GM19351 (cell line): Measurements from ENCODE around the gene SSH3.
A peak's percentile ranks its signal among the peaks of the same experiment; 100 is the strongest.

Source experiments
- ATAC-seq: cut with Tn5 transposase; IDR thresholded peaks from one replicate; pipeline ENCODE4 v1.9.1; 2021; ENCODE audit warnings: mild to moderate bottlenecking, moderate library complexity; ENCODE audit not compliant: unreplicated experiment

SSH3 gene

DNA sequence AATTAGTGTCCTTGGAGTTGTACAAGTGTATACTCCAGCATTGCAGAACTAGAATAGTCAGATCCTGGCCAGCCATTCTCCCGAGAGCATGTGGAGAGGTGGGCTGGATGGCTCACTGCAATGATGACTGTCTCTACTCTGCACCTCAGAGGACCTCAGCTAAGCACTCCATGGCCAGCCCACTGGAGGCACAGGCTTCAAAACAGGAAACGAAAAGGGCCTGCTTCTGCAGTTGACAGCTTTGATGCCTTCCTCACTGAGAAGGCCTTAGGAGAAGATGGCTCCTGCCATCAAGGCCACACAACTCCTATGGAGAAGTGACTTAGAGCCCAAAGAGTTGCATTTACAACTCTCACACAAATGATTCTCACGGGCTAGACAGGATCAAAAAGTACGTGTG, 40.9 kb downstream of the SSH3 start:
- no peak for ATAC-seq

DNA sequence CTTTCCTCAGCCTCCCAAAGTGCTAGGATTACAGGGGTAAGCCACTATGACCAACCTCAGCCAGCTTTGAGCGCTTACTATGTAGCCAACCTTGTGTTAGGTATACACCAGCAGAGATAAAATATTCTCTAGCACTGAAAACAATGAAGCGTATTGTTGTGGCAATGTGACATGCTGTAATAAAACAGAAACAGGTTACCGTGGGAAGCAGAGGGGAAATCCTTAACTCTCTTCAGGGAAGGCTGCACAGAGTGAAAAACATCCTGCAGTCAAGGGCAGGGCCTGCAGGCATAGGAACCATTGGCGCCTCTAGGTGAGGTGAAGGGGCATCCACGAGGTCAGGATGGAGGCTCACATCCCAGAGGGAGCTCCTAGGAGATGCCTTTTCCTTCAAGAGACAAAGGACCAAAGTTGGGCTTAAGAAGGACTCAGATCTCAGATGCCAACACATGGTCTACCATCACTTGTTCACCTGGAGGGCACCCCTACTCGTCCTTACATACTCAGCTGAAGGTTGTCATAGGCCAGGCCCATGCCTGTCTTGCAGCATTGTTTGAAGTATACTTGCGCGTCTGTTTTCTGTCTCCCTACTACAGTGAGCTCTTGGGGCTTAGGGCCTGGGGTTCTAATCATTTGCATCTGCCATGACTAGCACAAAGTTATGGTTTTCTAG, 42.1 kb downstream of the SSH3 start:
- no peak for ATAC-seq

DNA sequence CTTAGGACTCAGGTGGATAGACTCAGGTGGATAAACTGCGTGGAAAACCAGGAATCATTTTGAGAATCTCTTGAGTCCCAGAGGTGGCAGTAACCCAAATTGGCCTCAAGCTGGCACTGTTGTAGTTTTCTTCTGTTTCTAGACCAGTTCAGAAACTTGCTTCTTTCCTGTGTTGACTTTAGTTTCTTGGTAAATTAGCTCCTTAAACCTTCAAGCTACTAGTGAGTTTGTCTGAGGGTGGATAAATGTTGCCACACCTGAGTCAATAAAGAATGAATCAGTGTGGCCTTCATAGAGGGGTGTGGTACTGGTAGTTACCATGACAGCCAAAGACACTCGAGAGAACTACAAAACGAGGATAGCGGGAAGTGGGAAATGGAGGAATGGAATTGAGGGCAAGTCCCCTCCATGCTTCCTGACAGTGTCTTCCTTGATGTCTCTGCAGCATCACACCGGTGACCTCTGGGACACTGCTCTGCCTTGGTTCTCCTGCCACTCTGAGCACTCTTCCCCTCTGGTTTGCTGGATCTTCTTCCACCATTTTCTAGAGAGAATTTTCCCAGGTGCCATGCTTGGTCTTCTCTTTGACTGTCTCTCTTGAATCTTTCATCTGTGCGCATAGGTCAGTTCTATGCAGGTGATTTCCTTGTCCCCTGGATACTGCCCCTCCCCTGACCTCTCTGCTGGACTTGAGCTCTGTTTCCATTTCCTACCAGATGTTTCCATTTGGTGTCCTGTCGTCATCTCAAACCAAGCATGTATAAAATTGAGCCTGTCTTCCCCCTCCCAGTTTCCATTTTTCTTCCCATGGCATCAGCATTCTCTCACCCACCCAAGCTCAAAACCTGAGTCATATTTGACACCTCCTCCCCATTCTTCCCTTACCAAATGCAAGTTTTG, 42.8 kb downstream of the SSH3 start:
- ATAC-seq, result no peak

DNA sequence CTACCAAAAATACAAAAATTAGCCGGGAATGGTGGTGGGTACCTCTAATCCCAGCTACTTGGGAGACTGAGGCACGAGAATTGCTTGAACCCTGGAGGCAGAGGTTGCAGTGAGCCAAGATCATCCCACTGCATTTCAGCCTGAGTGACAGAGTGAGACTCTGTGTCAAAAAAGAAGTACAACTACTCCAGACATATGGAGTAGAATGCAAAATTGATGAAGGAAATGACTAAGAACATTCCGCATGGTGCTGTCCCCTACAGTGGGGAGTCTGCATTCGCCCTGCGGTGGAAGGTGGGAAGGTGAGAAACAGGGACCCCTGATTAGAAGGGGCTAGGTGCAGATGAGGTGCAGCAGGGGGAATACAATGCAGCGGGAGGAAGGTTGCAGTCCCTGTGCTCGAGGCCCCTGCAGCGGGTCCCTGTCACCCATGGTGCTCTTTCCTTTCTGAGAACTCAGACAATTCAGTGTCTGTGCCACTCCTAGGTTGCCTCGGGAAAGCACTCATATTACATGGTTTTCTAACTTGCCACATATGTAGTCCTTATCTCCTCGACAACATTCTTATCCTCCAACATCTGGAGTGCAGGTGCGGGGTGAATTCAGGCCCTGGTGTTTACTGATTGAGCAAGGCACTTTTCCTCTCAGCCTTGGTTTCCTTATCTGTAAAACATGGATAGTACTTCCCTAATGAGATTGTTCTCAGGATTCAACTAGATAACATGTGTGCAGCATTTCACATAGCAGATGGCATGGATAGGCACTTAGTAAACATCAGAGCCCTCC, 44.8 kb downstream of the SSH3 start:
- no peak for ATAC-seq

DNA sequence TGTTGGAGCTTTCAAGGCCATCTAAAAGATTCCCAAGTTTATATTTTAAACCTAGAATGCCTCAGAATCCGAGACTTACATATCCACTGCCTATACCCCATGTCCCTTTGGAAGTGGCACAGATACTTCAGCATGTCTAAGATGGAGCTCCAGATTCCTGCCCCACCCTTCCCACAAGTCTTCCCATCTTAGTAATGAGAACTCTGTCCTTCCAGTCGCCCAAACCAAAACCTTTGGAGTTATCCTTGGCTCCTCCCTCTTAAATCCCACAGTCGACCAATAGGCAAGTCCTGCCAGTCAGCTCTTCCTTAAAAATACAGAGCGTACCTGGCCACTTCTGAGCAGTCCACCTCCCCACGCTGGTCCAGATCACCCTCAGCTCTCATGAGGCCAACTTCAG, 45.7 kb downstream of the SSH3 start:
- no peak for ATAC-seq

DNA sequence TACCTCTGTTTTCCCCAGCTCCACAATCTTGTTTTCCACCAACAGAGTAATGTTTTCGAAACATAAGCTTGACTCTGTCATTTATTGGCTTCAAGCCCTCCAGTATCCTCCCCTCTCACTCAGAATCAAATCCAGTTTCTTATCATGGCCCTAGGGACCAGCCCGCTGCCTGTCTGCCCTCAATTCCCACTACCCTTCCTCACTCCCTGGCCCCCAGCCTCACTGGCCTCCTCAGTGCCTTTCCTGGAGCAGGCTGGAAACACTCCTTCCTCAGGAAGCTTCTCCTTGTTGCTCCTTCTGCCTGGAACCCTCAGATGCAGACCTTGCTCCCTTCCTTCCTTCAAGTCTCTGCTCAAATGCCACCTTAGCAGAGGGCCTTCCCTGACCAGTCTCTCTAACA, 46.1 kb downstream of the SSH3 start:
- no peak for ATAC-seq

DNA sequence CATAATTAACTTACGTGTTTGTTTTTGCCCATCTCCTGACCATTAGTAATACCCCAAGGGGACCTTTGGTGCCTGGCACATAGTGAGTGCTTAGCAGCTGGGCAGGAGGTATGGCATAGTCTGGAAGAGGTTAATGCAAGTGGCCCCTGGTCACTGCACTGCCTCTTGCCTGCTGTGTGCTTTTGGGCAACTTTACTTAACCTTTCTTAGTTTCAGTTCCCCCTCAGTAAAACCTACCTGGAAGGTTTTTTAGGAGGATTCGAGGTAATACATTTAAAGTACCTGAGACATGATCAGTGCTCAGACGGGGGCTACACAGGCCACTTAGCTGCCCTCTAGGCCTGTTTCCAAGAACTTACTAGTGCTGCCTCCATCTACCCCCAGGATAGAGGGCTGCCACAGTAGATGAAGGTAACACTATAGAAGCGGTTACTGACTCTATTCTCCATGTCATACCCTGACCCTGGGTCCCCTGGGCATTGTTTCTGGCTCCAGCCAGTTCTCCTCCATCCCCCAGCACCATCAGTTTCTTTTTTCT, 46.7 kb downstream of the SSH3 start:
- ATAC-seq, result no peak

DNA sequence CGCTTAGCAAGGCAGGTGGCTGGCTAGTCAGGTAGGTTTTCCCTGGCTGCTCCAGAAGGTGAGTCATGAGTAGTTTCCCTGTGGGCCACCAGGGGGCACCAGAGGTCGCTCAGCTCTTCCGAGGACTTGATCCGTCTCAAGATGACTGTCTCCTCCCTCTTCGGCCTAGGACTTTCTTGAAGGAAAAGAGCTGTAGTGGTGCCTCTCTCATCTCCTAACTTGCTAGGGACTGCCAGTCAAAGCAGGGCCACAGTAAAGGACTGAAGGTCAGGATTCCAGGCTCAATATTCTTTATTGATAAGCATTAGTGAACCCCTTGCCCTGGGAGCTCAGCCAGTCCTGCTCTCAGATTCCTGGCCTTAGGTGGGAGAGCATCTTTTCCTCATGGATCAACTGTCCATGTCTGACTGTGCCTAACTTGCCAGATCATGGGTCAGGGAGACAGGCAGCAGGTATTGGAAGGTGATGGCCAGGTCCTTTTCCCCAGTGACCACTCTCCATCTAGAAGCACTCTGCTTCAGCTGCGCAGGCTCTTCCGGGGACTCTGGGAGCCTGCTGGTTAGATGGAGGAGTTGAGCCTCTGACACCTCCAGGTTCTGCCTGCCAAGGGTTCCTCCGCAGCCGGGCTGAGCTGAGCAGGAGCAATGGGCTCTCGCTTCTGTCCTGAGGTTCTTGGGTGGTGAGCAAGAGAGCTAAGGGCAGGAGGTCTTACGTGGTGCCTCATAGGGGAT, 48.1 kb downstream of the SSH3 start:
- ATAC-seq, result no peak

DNA sequence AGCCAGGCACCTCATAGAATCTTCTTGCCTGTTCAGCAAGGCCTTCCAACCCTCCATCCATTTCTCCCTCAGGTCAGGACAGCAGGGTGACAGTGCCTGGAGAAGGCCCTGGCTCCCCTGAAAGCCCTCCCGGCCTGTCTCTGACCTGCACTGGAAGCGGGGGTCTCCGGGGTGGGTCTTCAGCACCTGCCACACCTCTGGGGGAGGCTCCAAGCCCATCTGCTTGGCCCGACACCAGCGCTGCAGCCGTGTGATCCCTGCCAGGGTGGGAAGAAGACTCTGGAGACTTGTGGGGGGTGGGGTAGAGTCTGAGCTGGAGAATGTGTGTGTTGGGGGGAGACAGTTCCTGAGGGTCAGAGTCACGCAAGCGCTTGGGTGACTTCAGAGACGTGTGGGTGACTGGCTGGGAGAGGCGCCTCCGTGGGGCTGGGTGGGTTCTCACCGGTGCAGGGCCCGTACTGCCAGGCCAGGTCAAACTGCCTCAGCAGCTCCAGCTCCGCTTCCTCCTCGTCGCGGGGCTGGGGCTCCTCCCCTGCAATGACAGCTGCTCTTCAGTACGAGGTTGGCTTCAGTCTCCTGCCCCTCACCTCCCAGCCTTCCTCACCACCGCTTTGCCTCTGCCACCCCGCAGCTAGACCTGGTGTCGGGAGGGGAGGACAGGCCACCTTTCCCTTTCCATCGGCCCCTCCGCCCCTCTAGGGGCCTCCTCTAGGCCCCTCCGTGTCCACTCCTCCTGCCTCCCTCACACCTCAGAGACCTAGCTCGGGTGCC, 49.4 kb downstream of the SSH3 start:
- peak; percentile 13 for ATAC-seq

DNA sequence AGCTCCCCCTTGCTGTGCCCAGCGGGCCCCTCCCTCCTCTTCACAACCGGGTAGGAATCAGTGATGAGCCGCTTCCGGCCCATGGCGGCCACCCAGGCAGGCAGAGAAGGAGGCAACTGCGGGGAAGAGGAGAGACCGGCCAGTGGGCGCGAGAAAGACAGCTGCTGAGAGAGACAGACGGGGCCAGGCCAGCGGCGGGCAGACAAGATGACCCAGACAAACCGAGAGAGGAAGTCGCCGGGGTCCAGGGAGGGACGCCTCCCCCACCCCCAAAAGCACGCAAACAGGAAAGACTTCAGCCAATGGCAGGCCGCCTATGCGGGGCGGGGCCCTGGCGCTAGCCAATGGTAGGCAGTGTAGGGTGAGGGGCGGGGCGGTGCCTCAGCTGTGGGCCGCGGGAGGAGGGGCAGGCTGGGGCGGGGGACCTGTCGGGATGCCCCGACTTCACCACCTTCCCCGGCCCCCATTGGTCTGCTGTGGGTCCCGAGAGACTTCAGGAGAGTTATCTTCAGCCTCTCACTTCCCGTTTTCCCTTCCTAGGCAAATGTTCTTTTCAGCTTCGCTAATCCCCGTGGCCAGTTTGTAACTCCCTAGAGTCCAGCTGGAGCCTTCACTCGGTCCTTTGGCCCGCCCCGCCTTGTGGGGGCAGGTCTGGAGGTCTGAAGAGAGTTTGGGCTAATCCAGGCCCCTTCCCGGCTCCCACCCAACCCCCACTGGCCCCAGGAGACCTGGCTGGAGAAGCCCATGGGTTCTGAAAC, 50.2 kb downstream of the SSH3 start, which contains the start of gene POLD4:
Gene POLD4, minus strand, starts transcription at position 230 of the 758 bp plus-strand sequence. Its CDS starts 147 bp downstream, at position 83.
- peak; percentile 75 for ATAC-seq

DNA sequence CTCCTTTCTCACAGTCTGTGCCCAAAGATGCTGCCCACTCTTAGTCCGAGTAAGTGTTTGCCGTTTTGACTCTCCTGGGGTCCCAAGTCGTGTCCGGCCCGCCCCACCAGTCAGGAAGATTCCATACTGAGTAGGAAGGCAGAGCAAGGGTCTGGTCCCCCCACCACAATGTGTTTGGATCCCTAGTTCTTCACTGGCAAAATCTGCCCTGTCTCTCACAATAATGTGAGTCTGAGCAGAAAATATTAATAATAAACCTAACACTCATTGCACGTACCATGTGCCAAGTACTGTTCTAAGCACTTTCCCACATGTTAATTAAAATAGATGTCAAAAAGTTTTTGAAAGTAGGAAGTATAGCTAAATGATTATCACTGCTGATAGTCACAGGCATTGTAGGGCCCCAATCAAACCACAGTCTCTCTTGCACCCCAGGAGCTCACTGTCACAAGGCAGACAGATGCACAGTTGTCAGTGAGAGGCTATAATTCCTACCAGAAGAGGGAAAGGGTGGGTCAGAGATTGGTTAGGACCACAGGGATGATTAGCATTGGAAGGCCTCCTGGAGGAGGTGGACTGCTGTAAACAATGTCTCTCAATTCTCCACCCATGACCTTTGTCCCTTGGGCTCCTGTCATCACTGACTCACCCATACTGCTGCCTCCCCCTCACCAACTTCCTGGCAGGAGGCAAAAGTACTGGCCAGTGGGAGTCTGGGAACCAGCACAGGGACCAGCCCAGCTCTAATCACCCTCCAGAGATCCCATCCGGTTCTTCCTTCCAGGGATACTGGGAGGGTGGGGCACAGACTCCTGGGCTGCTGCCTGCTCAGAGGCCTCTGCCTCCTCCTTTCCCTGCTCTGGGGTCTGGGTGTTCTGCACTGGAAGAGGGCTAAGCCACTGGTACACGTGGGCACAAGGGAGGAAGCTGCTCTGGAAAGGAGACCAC, 51.0 kb downstream of the SSH3 start:
- no peak for ATAC-seq

DNA sequence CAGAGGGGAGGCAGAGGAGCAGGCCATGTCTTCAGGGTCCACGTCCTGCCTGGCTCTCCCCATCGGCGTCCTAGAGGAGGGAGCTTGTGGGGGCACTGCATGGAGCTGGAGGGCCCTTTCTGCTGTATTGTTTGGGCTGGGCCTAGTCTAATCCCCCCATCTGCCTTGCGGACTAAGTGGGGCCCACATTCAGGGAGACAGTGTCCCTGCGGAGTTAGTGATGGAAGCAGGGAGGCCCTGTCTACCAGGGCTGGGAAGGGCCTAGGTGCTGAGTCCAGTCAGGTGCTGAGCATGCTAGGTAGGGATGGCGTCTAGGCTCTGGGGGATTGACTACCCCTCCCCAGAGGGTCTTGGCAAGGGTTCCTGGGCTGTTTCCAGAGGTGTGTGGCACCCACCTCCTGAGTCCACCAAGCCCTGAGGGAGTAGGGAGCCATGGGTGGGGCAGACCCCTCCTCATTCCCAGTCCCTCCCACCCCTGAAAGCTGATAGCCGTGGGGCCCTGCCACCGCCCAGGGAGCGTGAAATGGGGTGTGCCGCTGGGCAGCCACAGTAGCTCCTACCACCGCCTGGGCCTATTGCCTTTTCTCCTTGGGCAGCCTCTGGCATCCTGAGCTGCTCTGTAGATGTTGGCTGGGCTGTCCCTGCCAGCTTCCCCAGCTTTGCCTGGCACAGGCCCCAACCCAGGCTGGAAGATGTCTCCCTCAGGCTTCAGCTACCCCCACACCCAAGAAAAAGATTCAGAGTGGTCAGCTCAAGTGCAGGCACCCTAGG, 51.9 kb downstream of the SSH3 start:
- ATAC-seq, result no peak

DNA sequence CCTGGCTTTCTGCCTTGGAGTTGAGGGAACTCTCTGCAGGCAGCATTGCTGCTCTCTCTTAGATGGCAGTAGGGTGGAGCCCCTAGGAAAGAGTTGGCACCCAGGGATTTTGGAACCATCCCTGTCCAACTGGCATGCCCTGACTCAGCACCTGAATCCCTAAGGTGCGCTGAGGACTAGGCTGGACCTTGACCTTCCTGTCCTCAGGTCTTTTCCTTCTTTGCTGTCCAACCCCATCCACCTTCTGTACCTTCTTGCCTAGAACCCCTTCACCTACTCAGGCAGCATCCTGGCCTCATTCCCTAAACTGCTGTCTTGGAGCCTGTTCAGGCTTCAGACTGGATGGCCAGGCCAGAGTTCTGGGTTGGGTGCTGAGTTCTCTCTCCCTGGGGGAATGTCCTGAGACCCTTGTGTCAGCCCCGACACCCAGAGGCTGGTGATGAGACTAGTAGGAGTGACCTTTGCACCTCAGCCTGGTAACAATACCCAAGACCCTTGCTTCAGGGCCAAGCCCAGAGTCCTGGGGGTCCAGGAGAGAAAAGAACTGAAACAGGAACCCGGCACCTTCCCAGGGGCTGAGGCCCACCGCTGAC, 52.6 kb downstream of the SSH3 start:
- no peak for ATAC-seq

DNA sequence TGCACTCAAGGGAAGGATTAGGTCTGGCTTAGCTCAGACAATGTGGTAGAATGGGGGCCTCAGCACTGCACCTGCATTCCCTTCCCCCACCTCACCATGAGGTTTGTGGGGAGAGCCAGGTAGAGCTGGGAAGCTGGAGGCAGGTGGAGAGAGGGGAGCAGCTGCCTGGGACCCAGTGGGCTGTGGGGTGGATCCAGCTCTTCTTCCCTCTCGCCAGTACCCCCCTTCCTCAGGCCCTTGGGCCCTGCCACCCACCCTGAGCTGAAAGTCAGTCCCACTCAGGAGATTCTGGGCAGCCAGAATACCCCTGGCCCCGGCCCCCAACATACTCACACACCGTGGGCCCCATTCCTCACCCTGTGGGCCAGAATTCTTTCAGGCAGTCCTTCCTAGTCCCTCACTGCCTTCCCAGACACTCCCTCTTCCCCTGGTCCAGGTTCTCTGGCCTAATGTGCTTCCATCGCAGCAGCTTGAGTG, 53.1 kb downstream of the SSH3 start:
- ATAC-seq, result no peak

DNA sequence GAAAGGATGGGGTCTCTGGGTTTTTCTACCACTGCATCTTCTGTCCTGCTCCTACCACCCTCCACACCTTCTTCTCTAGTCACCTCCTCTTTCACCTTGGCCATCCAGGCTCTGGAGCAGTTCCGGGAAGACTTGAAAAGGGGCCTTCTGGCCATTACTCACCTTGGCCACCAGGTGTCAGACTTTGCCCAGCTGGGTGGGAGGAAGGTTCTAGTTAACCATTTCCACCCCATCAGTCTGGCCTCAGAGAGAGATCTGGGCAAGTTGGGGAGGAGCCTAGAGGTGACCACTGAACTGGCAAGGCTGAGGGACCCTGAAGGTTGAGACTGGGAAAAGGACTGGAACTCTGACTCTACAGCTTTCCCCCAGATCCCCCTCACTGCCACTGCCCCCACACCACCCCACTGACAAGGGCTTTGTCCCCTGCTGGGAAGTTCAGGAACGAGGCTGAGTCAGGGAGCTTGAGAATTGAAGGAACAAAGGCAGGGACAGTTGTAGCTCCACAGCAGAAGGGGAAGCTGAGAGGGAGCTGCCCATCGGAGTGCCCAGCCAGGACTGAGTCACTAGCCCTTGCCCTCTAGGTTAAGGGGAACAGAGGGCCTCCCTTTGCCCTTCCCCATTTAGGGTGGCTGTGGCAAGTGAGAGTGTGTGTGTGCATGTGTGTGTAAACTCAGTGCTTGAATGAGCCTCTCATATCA, 53.7 kb downstream of the SSH3 start:
- ATAC-seq, result no peak
